ENCODE measurements around the gene OR14A16. TPM values are rescaled to one million over a fixed set of nuclear protein-coding genes. Genes with fewer than 3 reads are reported as not detected.

Gene OR14A16
- total RNA-seq, 1 experiment from 2014 or later = not detected

DNA sequence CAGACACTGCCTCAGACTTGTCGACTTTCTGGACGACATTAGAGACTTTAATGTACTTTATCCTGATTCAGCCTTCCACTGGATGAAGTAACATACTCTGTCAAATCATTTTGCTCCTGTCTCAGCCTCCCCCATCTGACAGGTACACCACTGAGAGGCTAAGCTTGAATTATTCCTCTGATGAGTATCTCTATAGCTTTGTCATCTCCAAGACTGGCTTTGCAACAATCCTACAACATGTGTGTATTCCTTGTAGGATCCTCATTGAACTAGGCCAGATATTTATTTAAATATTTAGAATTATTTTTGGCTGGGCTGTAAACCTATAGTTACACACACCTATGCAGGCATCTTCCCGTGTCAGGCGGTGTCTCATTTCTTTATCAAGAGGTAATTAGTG lies 32.0 kb upstream of the OR14A16 start:
- TF ChIP-seq EZH2 (IDR thresholded peaks at IDR 0.05; ENCODE audit: low read depth) = no peak
- TF ChIP-seq, protein P1, sequence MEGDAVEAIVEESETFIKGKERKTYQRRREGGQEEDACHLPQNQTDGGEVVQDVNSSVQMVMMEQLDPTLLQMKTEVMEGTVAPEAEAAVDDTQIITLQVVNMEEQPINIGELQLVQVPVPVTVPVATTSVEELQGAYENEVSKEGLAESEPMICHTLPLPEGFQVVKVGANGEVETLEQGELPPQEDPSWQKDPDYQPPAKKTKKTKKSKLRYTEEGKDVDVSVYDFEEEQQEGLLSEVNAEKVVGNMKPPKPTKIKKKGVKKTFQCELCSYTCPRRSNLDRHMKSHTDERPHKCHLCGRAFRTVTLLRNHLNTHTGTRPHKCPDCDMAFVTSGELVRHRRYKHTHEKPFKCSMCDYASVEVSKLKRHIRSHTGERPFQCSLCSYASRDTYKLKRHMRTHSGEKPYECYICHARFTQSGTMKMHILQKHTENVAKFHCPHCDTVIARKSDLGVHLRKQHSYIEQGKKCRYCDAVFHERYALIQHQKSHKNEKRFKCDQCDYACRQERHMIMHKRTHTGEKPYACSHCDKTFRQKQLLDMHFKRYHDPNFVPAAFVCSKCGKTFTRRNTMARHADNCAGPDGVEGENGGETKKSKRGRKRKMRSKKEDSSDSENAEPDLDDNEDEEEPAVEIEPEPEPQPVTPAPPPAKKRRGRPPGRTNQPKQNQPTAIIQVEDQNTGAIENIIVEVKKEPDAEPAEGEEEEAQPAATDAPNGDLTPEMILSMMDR (conservative IDR thresholded peaks at IDR 0.05) = no peak
- H3K4me2 ChIP-seq = no peak overlapping the region
- intact Hi-C loops (cut with micrococcal nuclease; ENCODE audit: unreplicated experiment) = no loop called here
- CTCF ChIA-PET = no interaction called here
- H3K36me3 ChIP-seq (ENCODE audit: low read depth) = no peaks in the 10 kb centered on the region
- no TSS peak for BruUV-seq (replicated peaks)
- POLR2A ChIA-PET (ENCODE audit: unreplicated experiment) = no interaction called here
- DNase-seq = no peak
- H4K20me1 ChIP-seq (ENCODE audit: insufficient read depth) = no peaks in the 10 kb centered on the region
- H3K9me3 ChIP-seq (ENCODE audit: insufficient read depth, low read depth) = no peaks in the 10 kb centered on the region
- H2AFZ ChIP-seq = no peak overlapping the region
- H3K9me2 ChIP-seq (ENCODE audit: insufficient read depth) = no peaks in the 10 kb centered on the region
- no peak overlapping the region for H3K4me3 ChIP-seq
- no peaks in the 10 kb centered on the region for H3K79me2 ChIP-seq (ENCODE audit: low read depth)
- H3K27ac ChIP-seq = no peak overlapping the region
- no peaks in the 10 kb centered on the region for H3K27me3 ChIP-seq (ENCODE audit: insufficient read depth, low read depth)
- H3K4me1 ChIP-seq (replicated peaks; ENCODE audit: insufficient read depth) = no peaks in the 10 kb centered on the region
- H3F3A ChIP-seq (ENCODE audit: insufficient read depth, low read depth) = no peaks in the 10 kb centered on the region

GRCh38 chr1:247854899-247855545 lies 31.1 kb upstream of the OR14A16 start:
- H3F3A ChIP-seq (ENCODE audit: insufficient read depth, low read depth) = no peaks in the 10 kb centered on the region
- intact Hi-C loops (cut with micrococcal nuclease; ENCODE audit: unreplicated experiment) = no loop called here
- DNase-seq = no peak
- H3K9me2 ChIP-seq (ENCODE audit: insufficient read depth) = no peaks in the 10 kb centered on the region
- no peaks in the 10 kb centered on the region for H3K79me2 ChIP-seq (ENCODE audit: low read depth)
- no peaks in the 10 kb centered on the region for H4K20me1 ChIP-seq (ENCODE audit: insufficient read depth)
- no peak overlapping the region for H3K27ac ChIP-seq
- CTCF ChIA-PET = no interaction called here
- no peaks in the 10 kb centered on the region for H3K9me3 ChIP-seq (ENCODE audit: insufficient read depth, low read depth)
- TF ChIP-seq EZH2 (IDR thresholded peaks at IDR 0.05; ENCODE audit: low read depth) = no peak
- TF ChIP-seq, protein P1 (conservative IDR thresholded peaks at IDR 0.05) = no peak
- H3K4me2 ChIP-seq = no peak overlapping the region
- H3K36me3 ChIP-seq (ENCODE audit: low read depth) = no peaks in the 10 kb centered on the region
- no peak overlapping the region for H3K4me3 ChIP-seq
- BruUV-seq (replicated peaks) = no TSS peak
- no peaks in the 10 kb centered on the region for H3K4me1 ChIP-seq (replicated peaks; ENCODE audit: insufficient read depth)
- POLR2A ChIA-PET (ENCODE audit: unreplicated experiment) = no interaction called here
- no peaks in the 10 kb centered on the region for H3K27me3 ChIP-seq (ENCODE audit: insufficient read depth, low read depth)
- no peak overlapping the region for H2AFZ ChIP-seq

DNA sequence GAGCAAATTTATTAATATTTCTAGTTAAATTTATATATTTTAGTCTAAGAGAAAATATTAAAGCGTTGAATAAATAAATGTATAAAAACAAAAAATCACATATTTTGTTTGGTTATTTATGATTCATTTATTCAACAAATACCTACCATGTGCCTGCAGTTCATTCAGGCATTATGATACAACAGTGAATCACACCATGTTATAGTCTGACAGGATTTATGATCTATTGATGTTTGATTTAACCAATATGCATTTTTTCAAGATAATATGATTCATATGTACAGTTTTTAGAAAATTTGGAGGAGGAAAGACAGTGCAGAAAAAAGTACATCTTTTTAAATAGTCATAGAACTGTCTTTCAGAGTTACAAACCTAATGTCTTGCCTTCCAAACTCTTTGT lies 25.7 kb upstream of the OR14A16 start:
- H2AFZ ChIP-seq = no peak overlapping the region
- no peaks in the 10 kb centered on the region for H3K9me2 ChIP-seq (ENCODE audit: insufficient read depth)
- TF ChIP-seq, protein P1 (conservative IDR thresholded peaks at IDR 0.05) = no peak
- TF ChIP-seq EZH2 (IDR thresholded peaks at IDR 0.05; ENCODE audit: low read depth) = no peak
- H3K27ac ChIP-seq = no peak overlapping the region
- ChIA-PET CTCF (no interaction called here), POLR2A (ENCODE audit: unreplicated experiment) (no interaction called here)
- H4K20me1 ChIP-seq (ENCODE audit: insufficient read depth) = no peaks in the 10 kb centered on the region
- intact Hi-C loops (cut with micrococcal nuclease; ENCODE audit: unreplicated experiment) = no loop called here
- H3K4me1 ChIP-seq (replicated peaks; ENCODE audit: insufficient read depth) = no peaks in the 10 kb centered on the region
- no peak for DNase-seq
- H3K4me3 ChIP-seq = no peak overlapping the region
- no peaks in the 10 kb centered on the region for H3K36me3 ChIP-seq (ENCODE audit: low read depth)
- no peaks in the 10 kb centered on the region for H3K27me3 ChIP-seq (ENCODE audit: insufficient read depth, low read depth)
- H3K79me2 ChIP-seq (ENCODE audit: low read depth) = no peaks in the 10 kb centered on the region
- H3K4me2 ChIP-seq = no peak overlapping the region
- no TSS peak for BruUV-seq (replicated peaks)
- no peaks in the 10 kb centered on the region for H3F3A ChIP-seq (ENCODE audit: insufficient read depth, low read depth)
- H3K9me3 ChIP-seq (ENCODE audit: insufficient read depth, low read depth) = no peaks in the 10 kb centered on the region
